HCT116 (cell line): ENCODE measurements around the gene CCDC9B. TPM values are rescaled to one million over a fixed set of nuclear protein-coding genes. Genes with fewer than 3 reads are reported as not detected.

Experiments
- ATAC-seq: fragments of 200-7000 bp; cut with Tn5 transposase; 2 replicates; pipeline ENCODE4 v1.9.1; 2020; ENCODE audit warnings: mild to moderate bottlenecking, moderate library complexity
- BruUV-seq: library from RNA; stranded (reverse); fragments of 400-500 nt; replicated peaks from 2 replicates; lab custom pipeline; 2021; lab: Mats Ljungman, UMichigan
- CTCF ChIA-PET: fragments of 300-600 bp; sonication (Branson Sonifier 250); formaldehyde crosslinking; loops from one replicate; lab custom pipeline; 2021; ENCODE audit warnings: antibody characterized with exemption; lab: Charles Lee
- POLR2A ChIA-PET: fragments of 300-600, 350-600 bp; sonication (Branson Sonifier 250); formaldehyde crosslinking; loops from one replicate; lab custom pipeline; 2021; ENCODE audit warnings: antibody characterized with exemption; lab: Charles Lee
- RAD21 ChIA-PET, 2 experiments: fragments of 300-600 bp; sonication (Branson Sonifier 250); formaldehyde crosslinking; loops; one replicate each; lab custom pipeline; 2023; ENCODE audit warnings: low total read pairs in 2 of 2; ENCODE audit not compliant: uncharacterized antibody in 2 of 2, unreplicated experiment in 2 of 2, low non-redundant PET in 1 of 2; lab: Charles Lee
- DNase-seq: peaks from one replicate; pipeline ENCODE4 v3.0.0-alpha.2; 2010; ENCODE audit warnings: low read depth, low spot score
- H2AFZ ChIP-seq: fragments of 200-600 bp; shearing (Covaris generic), sonication (generic); 2 replicates; pipeline ENCODE4 v1.6.1; 2017; ENCODE audit warnings: low read depth, mixed run types, mixed read lengths, antibody characterized with exemption, low read length; ENCODE audit not compliant: poor library complexity, severe bottlenecking
- H3K27ac ChIP-seq: 2 replicates; pipeline ENCODE4 v1.5.1; 2012; ENCODE audit warnings: low read depth, low read length
- H3K27me3 ChIP-seq: fragments of 200-600 bp; sonication (generic); 2 replicates; pipeline ENCODE4 v1.6.1; 2016; ENCODE audit warnings: mixed run types, low read length, mixed read lengths; ENCODE audit not compliant: insufficient read depth
- H3K36me3 ChIP-seq, 2 experiments: fragments of 200-500 bp in 1 of 2; fragments of 200-600 bp in 1 of 2; sonication (Bioruptor generic) in 1 of 2; sonication (generic) in 1 of 2; 2 replicates each; pipeline versions ENCODE4 v1.5.1 to v1.6.1; 2014 to 2016; ENCODE audit warnings: low read length in 2 of 2, inconsistent platforms in 1 of 2, mixed read lengths in 1 of 2, mixed run types in 1 of 2; ENCODE audit not compliant: insufficient read depth in 2 of 2, control insufficient read depth in 1 of 2
- H3K4me1 ChIP-seq, 2 experiments: fragments of 200-600 bp in 1 of 2; sonication (generic) in 1 of 2; 2 replicates each; pipeline versions ENCODE4 v1.5.1 to v1.6.1; 2012 to 2017; ENCODE audit warnings: low read length in 2 of 2, inconsistent platforms in 1 of 2, mild to moderate bottlenecking in 1 of 2, mixed read lengths in 1 of 2, mixed run types in 1 of 2, moderate library complexity in 1 of 2; ENCODE audit not compliant: insufficient read depth in 2 of 2, control insufficient read depth in 1 of 2
- H3K4me2 ChIP-seq: fragments of 200-600 bp; sonication (generic); 2 replicates; pipeline ENCODE4 v1.6.1; 2017; ENCODE audit warnings: mixed run types, low read length, mixed read lengths
- H3K4me3 ChIP-seq, 2 experiments: fragments of 200-600 bp in 1 of 2; sonication (generic) in 1 of 2; replicated peaks in 1 of 2; 2 replicates each; pipeline ENCODE4 v1.5.1; 2011 to 2016; ENCODE audit warnings: low read length in 2 of 2, control low read depth in 1 of 2, low read depth in 1 of 2, mild to moderate bottlenecking in 1 of 2, mixed read lengths in 1 of 2, mixed run types in 1 of 2
- H3K79me2 ChIP-seq: fragments of 200-600 bp; sonication (generic); 2 replicates; pipeline ENCODE4 v1.6.1; 2017; ENCODE audit warnings: mild to moderate bottlenecking, mixed run types, low read length, moderate library complexity, mixed read lengths; ENCODE audit not compliant: insufficient read depth
- H3K9ac ChIP-seq: fragments of 200-600 bp; sonication (generic); 2 replicates; pipeline ENCODE4 v1.6.1; 2016; ENCODE audit warnings: low read length, mixed read lengths
- H3K9me2 ChIP-seq: fragments of 200-600 bp; sonication (generic), shearing (Covaris generic); 2 replicates; pipeline ENCODE4 v1.6.1; 2017; ENCODE audit warnings: mixed run types, mild to moderate bottlenecking, moderate library complexity; ENCODE audit not compliant: insufficient read depth
- H3K9me3 ChIP-seq, 2 experiments: fragments of 200-500 bp in 1 of 2; fragments of 200-600 bp in 1 of 2; sonication (Bioruptor generic) in 1 of 2; sonication (generic) in 1 of 2; 2 replicates each; pipeline ENCODE4 v1.6.1; 2014 to 2017; ENCODE audit warnings: low read length in 2 of 2, mixed read lengths in 2 of 2, inconsistent platforms in 1 of 2, low read depth in 1 of 2, mild to moderate bottlenecking in 1 of 2, mixed run types in 1 of 2, moderate library complexity in 1 of 2; ENCODE audit not compliant: control insufficient read depth in 1 of 2, insufficient read depth in 1 of 2
- H4K20me1 ChIP-seq: fragments of 200-600 bp; sonication (generic), shearing (Covaris generic); 2 replicates; pipeline ENCODE4 v1.6.1; 2017; ENCODE audit warnings: mixed run types, mild to moderate bottlenecking, moderate library complexity; ENCODE audit not compliant: insufficient read depth
- ATF3 ChIP-seq: IDR thresholded peaks from 2 replicates; pipeline ENCODE4 v1.6.1; 2012
- CBX3 ChIP-seq: IDR thresholded peaks from 2 replicates; pipeline ENCODE4 v1.6.1; 2012; ENCODE audit warnings: low read depth
- CTCF ChIP-seq, 3 experiments: fragments of 200-600 bp in 1 of 3; sonication (generic) in 1 of 3; IDR thresholded peaks in 2 of 3; conservative IDR thresholded peaks in 1 of 3; 2 replicates each; pipeline ENCODE4 v1.5.1; 2012 to 2017; ENCODE audit warnings: low read depth in 2 of 3, low read length in 2 of 3, antibody characterized with exemption in 1 of 3, borderline replicate concordance in 1 of 3, control low read depth in 1 of 3, mild to moderate bottlenecking in 1 of 3, mixed read lengths in 1 of 3, mixed run types in 1 of 3, moderate library complexity in 1 of 3; ENCODE audit not compliant: insufficient read depth in 1 of 3
- EZH2phosphoT487 ChIP-seq: fragments of 200-600 bp; IDR thresholded peaks from 2 replicates; pipeline ENCODE4 v1.6.1; 2018; ENCODE audit warnings: antibody characterized with exemption, borderline replicate concordance
- MAX ChIP-seq: IDR thresholded peaks from 2 replicates; pipeline ENCODE4 v1.6.1; 2012
- POLR2AphosphoS5 ChIP-seq: IDR thresholded peaks from 2 replicates; pipeline ENCODE4 v1.6.1; 2011; ENCODE audit warnings: mild to moderate bottlenecking, low read depth, low read length, moderate library complexity
- RAD21 ChIP-seq: IDR thresholded peaks from 2 replicates; pipeline ENCODE4 v1.6.1; 2012; ENCODE audit warnings: low read depth, mild to moderate bottlenecking
- SP1 ChIP-seq: IDR thresholded peaks from 2 replicates; pipeline ENCODE4 v1.6.1; 2012; ENCODE audit warnings: low read depth
- SRF ChIP-seq: IDR thresholded peaks from 2 replicates; pipeline ENCODE4 v1.6.1; 2012; ENCODE audit warnings: low read depth
- YY1 ChIP-seq: IDR thresholded peaks from 2 replicates; pipeline ENCODE4 v1.6.1; 2011; ENCODE audit warnings: low read length, low read depth, moderate library complexity, mild to moderate bottlenecking; ENCODE audit not compliant: insufficient replicate concordance; ENCODE audit errors: extremely low read depth
- ZBTB33 ChIP-seq: IDR thresholded peaks from 2 replicates; pipeline ENCODE4 v1.6.1; 2011; ENCODE audit warnings: mild to moderate bottlenecking, low read length, moderate library complexity; ENCODE audit not compliant: insufficient replicate concordance; ENCODE audit errors: extremely low read depth
- ZNF274 ChIP-seq: fragments of 200-500 bp; sonication (Bioruptor generic); IDR thresholded peaks from 2 replicates; pipeline ENCODE4 v1.6.1; 2014; ENCODE audit warnings: mild to moderate bottlenecking, low read depth, low read length, inconsistent platforms
- intact Hi-C: fragments of 100-400 bp; cut with micrococcal nuclease; formaldehyde crosslinking; loops from 2 replicates; pipeline ENCODE4 v1.10.0; 2022
- total RNA-seq: library from RNA; stranded (reverse); gene quantifications from one replicate; pipeline ENCODE4 v1.2.1, GENCODE V29; 2021; ENCODE audit not compliant: unreplicated experiment

CCDC9B gene
- total RNA-seq, 1 experiment from 2014 or later, result 15.6 TPM

- peaks cover 24 to 33% of the 10 kb centered on the region in 2 experiments for H3K4me1 ChIP-seq
- ATAC-seq, result no peak
- H3K36me3 ChIP-seq, result no peaks in the 10 kb centered on the region
- no peak overlapping the region for H3K9ac ChIP-seq
- TF ChIP-seq SP1 (no peak), YY1 (no peak), ZNF274 (no peak), CBX3 (no peak), ATF3 (no peak), EZH2phosphoT487 (no peak), ZBTB33 (no peak), RAD21 (no peak), CTCF (IDR thresholded peaks at IDR 0.05 in 2 of 3, conservative IDR thresholded peaks at IDR 0.05 in 1 of 3; ENCODE audit: borderline replicate concordance in 1 of 3, insufficient read depth in 1 of 3, low read depth in 2 of 3, low read length in 2 of 3) (no peak), MAX (no peak), POLR2AphosphoS5 (no peak), SRF (no peak)
- TF ChIP-seq, all 23 proteins: peak for 0
- no TSS peak for BruUV-seq
- no peak overlapping the region for H3K4me2 ChIP-seq
- no peak overlapping the region for H2AFZ ChIP-seq
- H3K9me2 ChIP-seq, result no peaks in the 10 kb centered on the region
- ChIA-PET RAD21 (interaction anchor here in 1 of 2 experiments (0.5 kb wide), 1 partner anchor 11 kb away, joined by 3 read pairs; no protein-coding TSS in a partner anchor), POLR2A (no interaction called here), CTCF (interaction anchor here (1.5 kb wide), 1 partner anchor 16 kb away, joined by 4 read pairs; no protein-coding TSS in a partner anchor)
- H3K4me3 ChIP-seq, result no peak overlapping the region
- H4K20me1 ChIP-seq, result no peaks in the 10 kb centered on the region
- H3K79me2 ChIP-seq, result no peaks in the 10 kb centered on the region
- H3K9me3 ChIP-seq, result no peaks in the 10 kb centered on the region
- intact Hi-C loops, result no loop called here
- H3K27ac ChIP-seq, result no peak overlapping the region
- no peak for DNase-seq
- no peaks in the 10 kb centered on the region for H3K27me3 ChIP-seq
Measured at GRCh38 chr15:40293905-40294895, 46.5 kb downstream of the CCDC9B start.
